ENCODE measurements around the gene PPP1R26. TPM values are rescaled to one million over a fixed set of nuclear protein-coding genes. Genes with fewer than 3 reads are reported as not detected.
"Not testable (repeated sequence)": the region's sequence is repeated elsewhere in the genome, so short reads cannot be mapped to it uniquely, and the experiment has no call there.

Gene PPP1R26
- total RNA-seq, 1 donor: 21.3 TPM

DNA sequence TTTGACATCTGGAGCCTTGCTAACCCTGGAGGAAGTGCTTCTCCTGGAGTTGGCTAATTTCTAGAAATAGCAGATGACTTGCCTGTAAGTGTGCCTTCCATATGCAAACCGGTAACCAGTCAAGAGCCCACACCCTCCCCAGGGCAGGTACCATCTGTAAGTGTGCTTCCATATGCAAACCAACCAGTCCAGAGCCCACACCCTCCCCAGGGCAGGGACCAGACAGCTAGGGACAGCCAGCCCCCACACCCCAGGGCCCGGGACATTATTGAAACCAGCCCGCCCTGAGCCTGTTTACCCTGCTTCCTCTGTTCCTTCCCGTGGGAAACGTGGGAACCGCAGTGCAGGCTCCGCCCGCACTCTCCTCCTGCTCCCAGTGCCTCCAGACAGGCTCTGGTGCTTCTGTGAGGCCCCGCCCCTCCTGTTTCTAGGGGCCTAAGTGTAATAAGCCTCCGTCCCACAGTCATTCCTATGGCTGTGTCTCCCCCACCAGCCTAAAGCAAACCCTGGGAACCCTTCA, 54.7 kb downstream of the PPP1R26 start:
- DNase-seq (ENCODE audit: low read depth in 2 of 3, low spot score in 2 of 3): not testable (repeated sequence)

DNA sequence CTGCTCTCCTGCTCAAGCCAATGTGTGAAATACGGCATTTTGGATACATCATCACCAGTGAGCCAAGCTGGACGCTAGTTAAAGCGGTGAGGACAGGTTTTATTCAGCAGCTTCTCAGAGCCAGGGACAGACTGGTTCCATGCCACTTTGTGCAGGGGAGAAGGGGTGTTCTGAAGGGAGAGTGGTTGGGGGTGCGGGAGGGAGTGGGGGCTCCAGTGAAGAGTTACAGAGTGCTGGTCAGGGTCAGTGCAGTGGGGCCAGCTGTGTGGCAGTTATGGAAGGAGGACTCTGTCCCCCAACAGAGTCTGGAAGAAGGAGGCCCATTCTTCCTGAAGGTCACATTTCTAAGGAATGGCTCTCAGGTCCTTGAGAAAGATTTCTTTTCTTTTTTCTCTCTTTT, 55.2 kb downstream of the PPP1R26 start:
- not testable (repeated sequence) for DNase-seq (ENCODE audit: low read depth in 2 of 3, low spot score in 2 of 3)

DNA sequence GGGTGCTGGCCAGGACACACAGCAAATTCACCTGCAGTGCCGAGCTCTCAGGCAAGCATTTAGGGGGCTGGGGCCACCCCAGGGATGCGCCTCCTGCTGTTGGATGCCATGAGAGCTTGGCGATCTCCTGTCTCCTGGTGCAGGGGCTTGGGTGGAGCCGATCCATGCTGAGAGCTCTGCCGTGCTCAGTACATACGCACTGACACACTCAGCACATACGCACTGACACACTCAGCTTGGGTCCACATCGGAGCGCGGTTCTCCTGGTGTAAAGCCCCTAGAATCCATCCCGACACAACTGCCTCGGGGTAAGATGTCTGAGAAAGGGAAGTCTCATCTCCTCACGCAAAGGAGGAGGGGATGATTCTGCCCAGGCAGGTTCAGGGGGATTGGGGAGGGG, 56.0 kb downstream of the PPP1R26 start:
- DNase-seq (ENCODE audit: low read depth in 2 of 3, low spot score in 2 of 3): not testable (repeated sequence)

DNA sequence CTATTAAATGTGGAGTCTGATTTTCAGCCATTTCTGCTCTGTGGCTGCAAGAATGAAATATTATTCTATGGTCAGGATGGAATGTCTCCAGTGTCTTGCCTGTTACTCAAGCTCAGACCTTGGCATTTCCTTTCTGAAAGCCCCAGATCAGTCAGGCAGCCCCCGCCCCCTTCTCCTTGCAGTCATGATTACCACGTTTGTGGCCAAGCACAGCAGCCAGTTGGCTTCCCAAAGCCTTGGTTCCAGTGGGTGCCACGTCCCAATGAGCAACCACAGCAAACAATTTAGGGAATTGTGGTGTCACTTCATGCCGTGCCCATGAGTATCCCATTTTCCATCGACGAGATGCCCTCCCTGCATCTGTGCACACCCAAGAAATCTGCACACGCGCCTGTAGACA, 56.6 kb downstream of the PPP1R26 start:
- DNase-seq (ENCODE audit: low read depth in 2 of 3, low spot score in 2 of 3): no peak

Other genes with a start within 250 kb of the PPP1R26 start
- gene MRPS2, start 20.9 kb downstream of the PPP1R26 start, total RNA-seq: 110 TPM
- not detected for gene LCN1, start 41.7 kb downstream of the PPP1R26 start, total RNA-seq
- gene OBP2A, start 66.3 kb downstream of the PPP1R26 start, total RNA-seq: not detected
- not detected for gene PAEP, start 82.0 kb downstream of the PPP1R26 start, total RNA-seq
- not detected for gene GLT6D1, start 159.8 kb downstream of the PPP1R26 start, total RNA-seq
- gene LCN9, start 183.5 kb downstream of the PPP1R26 start, total RNA-seq: not detected
- gene SOHLH1, start 219.7 kb downstream of the PPP1R26 start, total RNA-seq: not detected
- under 0.01 TPM for gene KCNT1, start 222.4 kb downstream of the PPP1R26 start, total RNA-seq